Esophagus squamous epithelium (tissue), 5 donors: ENCODE results near the gene TOMM22. TPM values are rescaled to one million over a fixed set of nuclear protein-coding genes. Genes with fewer than 3 reads are reported as not detected.

Experiments
- DNase-seq: peaks from one replicate; lab custom pipeline; 2025; lab: John Stamatoyannopoulos, UW
- H3K27ac ChIP-seq, 4 donors: fragments of 200-600 bp; sonication (generic); one replicate each; pipeline ENCODE4 v1.5.1; 2016 to 2019; ENCODE audit warnings: mild to moderate bottlenecking in 1 of 4
- H3K27me3 ChIP-seq, 4 donors: fragments of 200-600 bp; sonication (generic); 1 replicate in 3 of 4; 2 replicates in 1 of 4; pipeline versions ENCODE4 v1.5.1 to v1.6.0; 2017 to 2021; ENCODE audit warnings: antibody characterized with exemption in 1 of 4
- H3K36me3 ChIP-seq, 3 donors: fragments of 200-600 bp; sonication (generic); one replicate each; pipeline ENCODE4 v1.5.1; 2016 to 2019
- H3K4me1 ChIP-seq, 3 donors: fragments of 200-600 bp; sonication (generic); one replicate each; pipeline ENCODE4 v1.5.1; 2017 to 2019
- H3K4me3 ChIP-seq, 4 donors: fragments of 200-600 bp; sonication (generic); 1 replicate in 3 of 4; 2 replicates in 1 of 4; pipeline ENCODE4 v1.5.1; 2016 to 2019; ENCODE audit warnings: mild to moderate bottlenecking in 2 of 4, moderate library complexity in 1 of 4
- H3K9me3 ChIP-seq, 3 donors: fragments of 200-600 bp; sonication (generic); one replicate each; pipeline ENCODE4 v1.5.1; 2016 to 2019
- POLR2A ChIP-seq, 4 donors: fragments of 450-650 bp; IDR thresholded peaks; one replicate each; pipeline ENCODE4 v1.6.1; 2017; ENCODE audit warnings: antibody characterized with exemption in 4 of 4, mild to moderate bottlenecking in 4 of 4, moderate library complexity in 3 of 4
- WGBS, 2 donors: methylation state at CpG; one replicate each; pipeline ENCODE4 v1.1.5; 2018; 5-methylcytosine and 5-hydroxymethylcytosine counted together
- intact Hi-C: fragments of 100-400 bp; cut with DNase I; formaldehyde crosslinking; loops from one replicate; pipeline ENCODE4 v1.15.0; 2022
- total RNA-seq, 4 donors: library from RNA; depleted of rRNA; stranded (reverse); fragments of >200 nt; gene quantifications; one replicate each; pipeline ENCODE4 v1.1.0, GENCODE V29; 2016
- TF ChIP-seq, protein P1 (sequence below), 6 experiments: fragments of 450-650 bp in 4 of 6; fragments of 200-600 bp in 2 of 6; sonication (generic) in 2 of 6; IDR thresholded peaks; one replicate each; pipeline ENCODE4 v1.5.1; 2016 to 2019; ENCODE audit warnings: antibody characterized with exemption in 6 of 6, mild to moderate bottlenecking in 4 of 6, moderate library complexity in 4 of 6
- donor health status: DM: yes; HTN: yes; CAD: no.

Gene TOMM22
- total RNA-seq, 4 donors from 2014 or later = 23.4 to 73.7 (median 57.2) TPM

DNA sequence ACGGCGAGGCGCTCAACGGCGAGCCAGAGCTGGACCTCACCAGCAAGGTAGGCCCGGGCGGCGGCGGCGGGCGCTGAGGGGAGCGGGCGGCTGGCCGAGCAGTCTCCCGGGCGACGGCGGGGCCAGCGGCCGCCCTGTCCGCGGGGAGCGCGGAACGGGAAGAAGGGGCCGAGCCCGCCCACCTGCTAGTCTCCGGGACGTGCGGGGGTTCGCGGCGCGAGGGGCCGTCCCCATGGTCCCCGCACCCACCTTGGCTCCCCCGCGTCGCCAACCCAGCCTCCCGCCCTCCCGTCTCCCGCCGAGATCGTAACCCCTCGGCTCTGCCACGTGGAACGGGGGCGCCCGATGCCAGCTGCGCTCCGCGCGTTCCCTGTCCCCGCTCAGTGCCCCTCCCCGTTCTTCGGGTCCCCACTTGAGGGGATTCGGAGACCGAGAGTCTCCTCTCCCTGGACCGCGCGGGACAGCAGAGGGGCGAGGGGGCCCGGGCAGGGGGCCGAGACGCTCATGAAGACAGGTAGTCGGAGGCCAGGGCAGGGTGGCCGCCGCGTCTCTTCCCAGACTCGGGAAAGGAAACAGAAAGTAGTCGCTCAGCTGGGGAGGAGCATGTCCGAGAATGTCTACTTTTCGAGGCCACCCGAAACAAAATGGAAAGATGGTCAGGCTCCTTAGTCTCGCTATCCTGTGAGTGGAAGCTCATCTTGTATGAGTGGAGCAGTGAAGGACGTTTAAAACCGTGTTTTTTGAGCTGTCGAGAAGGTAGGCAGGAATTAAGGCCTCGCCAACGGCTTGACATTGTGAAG is 24.5 kb downstream of the TOMM22 start:
- peak overlapping the region; percentile 96 to 100 (median 98) for H3K27ac ChIP-seq
- peak overlapping the region; percentile 87 to 99 (median 96) for H3K4me3 ChIP-seq
- peaks cover 0 to 22% (median 0%) of the 10 kb centered on the region in 3 donors for H3K36me3 ChIP-seq
- intact Hi-C loops = loop anchor here (5.0 kb wide), 1 partner anchor 41 kb away; no protein-coding TSS in a partner anchor
- peak; percentile 16 for DNase-seq
- 0 to 1% methylated on average over 10 to 17 of the region's 80 CpGs for WGBS, 2 donors
- TF ChIP-seq, protein P1, sequence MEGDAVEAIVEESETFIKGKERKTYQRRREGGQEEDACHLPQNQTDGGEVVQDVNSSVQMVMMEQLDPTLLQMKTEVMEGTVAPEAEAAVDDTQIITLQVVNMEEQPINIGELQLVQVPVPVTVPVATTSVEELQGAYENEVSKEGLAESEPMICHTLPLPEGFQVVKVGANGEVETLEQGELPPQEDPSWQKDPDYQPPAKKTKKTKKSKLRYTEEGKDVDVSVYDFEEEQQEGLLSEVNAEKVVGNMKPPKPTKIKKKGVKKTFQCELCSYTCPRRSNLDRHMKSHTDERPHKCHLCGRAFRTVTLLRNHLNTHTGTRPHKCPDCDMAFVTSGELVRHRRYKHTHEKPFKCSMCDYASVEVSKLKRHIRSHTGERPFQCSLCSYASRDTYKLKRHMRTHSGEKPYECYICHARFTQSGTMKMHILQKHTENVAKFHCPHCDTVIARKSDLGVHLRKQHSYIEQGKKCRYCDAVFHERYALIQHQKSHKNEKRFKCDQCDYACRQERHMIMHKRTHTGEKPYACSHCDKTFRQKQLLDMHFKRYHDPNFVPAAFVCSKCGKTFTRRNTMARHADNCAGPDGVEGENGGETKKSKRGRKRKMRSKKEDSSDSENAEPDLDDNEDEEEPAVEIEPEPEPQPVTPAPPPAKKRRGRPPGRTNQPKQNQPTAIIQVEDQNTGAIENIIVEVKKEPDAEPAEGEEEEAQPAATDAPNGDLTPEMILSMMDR (IDR thresholded peaks at IDR 0.05) = no peak
- no peak for TF ChIP-seq POLR2A (IDR thresholded peaks at IDR 0.05)
- H3K4me1 ChIP-seq = peaks cover 14 to 64% (median 27%) of the 10 kb centered on the region in 3 donors
- no peaks in the 10 kb centered on the region for H3K9me3 ChIP-seq
- no peaks in the 10 kb centered on the region for H3K27me3 ChIP-seq

DNA sequence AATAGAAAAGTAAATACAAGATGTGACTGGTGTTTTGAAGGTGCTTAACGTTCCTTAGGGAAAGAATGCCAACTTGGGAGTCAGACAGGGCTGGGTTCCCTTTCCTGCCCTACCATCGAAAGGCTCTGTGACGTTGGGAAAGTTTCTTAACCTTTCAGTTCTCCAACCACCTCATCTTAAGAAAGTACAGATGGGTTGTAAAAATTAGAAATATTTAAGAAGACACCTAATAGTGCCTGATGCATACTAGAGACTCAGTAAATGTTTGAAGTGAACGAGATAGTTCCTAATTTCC is 25.1 kb downstream of the TOMM22 start:
- DNase-seq = no peak
- Histone ChIP-seq H3K27ac (peak overlapping the region; percentile 96 to 100 (median 98)), H3K9me3 (no peaks in the 10 kb centered on the region), H3K36me3 (peaks cover 0 to 27% (median 0%) of the 10 kb centered on the region in 3 donors), H3K4me1 (peaks cover 9 to 64% (median 22%) of the 10 kb centered on the region in 3 donors), H3K27me3 (no peaks in the 10 kb centered on the region), H3K4me3 (peak overlapping the region; percentile 87 to 99 (median 96))
- intact Hi-C loops = loop anchor here (5.0 kb wide), 1 partner anchor 40 kb away; no protein-coding TSS in a partner anchor
- 0 to 3% methylated on average over 4 of the region's 4 CpGs for WGBS, 2 donors
- TF ChIP-seq POLR2A (IDR thresholded peaks at IDR 0.05) = no peak
- TF ChIP-seq, protein P1 (IDR thresholded peaks at IDR 0.05) = no peak

DNA sequence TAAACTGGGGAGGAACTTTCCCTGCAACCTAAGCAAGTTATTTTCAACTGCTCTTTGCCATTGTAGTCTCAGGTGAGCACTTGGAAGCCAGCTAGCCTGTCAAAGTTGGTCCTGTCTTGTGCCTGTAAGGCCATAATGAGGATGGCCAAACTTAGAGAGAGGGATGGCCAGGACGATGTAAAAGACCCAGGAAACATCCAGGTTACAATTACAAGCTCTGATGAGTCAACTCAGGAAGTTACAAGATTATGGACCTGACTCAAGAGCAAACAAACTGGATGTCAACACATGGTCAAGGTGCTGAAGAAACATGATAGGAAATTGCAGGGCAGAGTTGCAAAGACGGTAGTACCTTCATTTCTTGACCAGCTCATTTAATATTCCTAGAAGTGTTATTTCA is 25.6 kb downstream of the TOMM22 start:
- peaks cover 9 to 66% (median 21%) of the 10 kb centered on the region in 3 donors for H3K4me1 ChIP-seq
- 9 to 18% methylated on average over 2 of the region's 2 CpGs for WGBS, 2 donors
- H3K27me3 ChIP-seq = no peaks in the 10 kb centered on the region
- peaks cover 0 to 30% (median 0%) of the 10 kb centered on the region in 3 donors for H3K36me3 ChIP-seq
- TF ChIP-seq, protein P1 (IDR thresholded peaks at IDR 0.05) = no peak
- no peak for TF ChIP-seq POLR2A (IDR thresholded peaks at IDR 0.05)
- peak overlapping the region; percentile 87 to 99 (median 96) for H3K4me3 ChIP-seq
- DNase-seq = no peak
- intact Hi-C loops = loop anchor here (5.0 kb wide), 1 partner anchor 40 kb away; no protein-coding TSS in a partner anchor
- peak overlapping the region; percentile 96 to 100 (median 98) for H3K27ac ChIP-seq
- no peaks in the 10 kb centered on the region for H3K9me3 ChIP-seq

DNA sequence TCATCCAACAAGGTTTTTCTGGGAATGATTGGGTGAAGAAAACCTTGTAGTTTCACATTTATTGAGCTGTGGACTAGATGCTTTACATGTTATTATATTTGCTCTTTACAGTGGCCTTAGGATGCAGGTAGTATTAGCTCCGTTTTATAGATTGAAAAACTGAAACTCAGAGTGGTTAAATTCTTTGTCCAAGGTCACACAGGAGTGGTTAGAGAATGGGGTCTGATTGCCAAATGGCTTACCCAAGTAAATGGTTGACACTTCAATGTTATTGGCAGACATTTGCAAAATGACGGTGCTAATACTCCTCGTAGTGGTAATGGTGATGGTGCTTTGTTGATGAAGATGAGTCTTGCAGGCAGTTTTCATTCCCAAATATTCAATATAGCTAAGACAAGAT is 26.2 kb downstream of the TOMM22 start:
- intact Hi-C loops = loop anchor here (5.0 kb wide), 1 partner anchor 39 kb away; no protein-coding TSS in a partner anchor
- peak overlapping the region in 1 of 4 donors; percentile 98 for H3K27ac ChIP-seq

More for the DNA sequence above, 26.2 kb downstream of the TOMM22 start:
- TF ChIP-seq POLR2A (IDR thresholded peaks at IDR 0.05) = no peak
- TF ChIP-seq, protein P1 (IDR thresholded peaks at IDR 0.05) = no peak
- H3K4me3 ChIP-seq = no peak overlapping the region
- H3K9me3 ChIP-seq = no peaks in the 10 kb centered on the region
- 76 to 80% methylated on average over 3 of the region's 3 CpGs for WGBS, 2 donors
- peaks cover 0 to 36% (median 0%) of the 10 kb centered on the region in 3 donors for H3K36me3 ChIP-seq
- no peaks in the 10 kb centered on the region for H3K27me3 ChIP-seq
- no peak for DNase-seq
- H3K4me1 ChIP-seq = peaks cover 9 to 67% (median 21%) of the 10 kb centered on the region in 3 donors
